Large intestine (tissue), 3 donors: ENCODE measurements around the gene KCNS1. TPM values are rescaled to one million over a fixed set of nuclear protein-coding genes. Genes with fewer than 3 reads are reported as not detected.

ENCODE experiments used
- DNase-seq, 2 donors: peaks; one replicate each; pipeline versions ENCODE4 v3.0.0 to v3.0.0-alpha.2; 2013
- H3K27ac ChIP-seq: one replicate; pipeline ENCODE4 v1.5.1; 2013; ENCODE audit warnings: low read length
- H3K27me3 ChIP-seq: 2 replicates; pipeline ENCODE4 v1.6.1; 2013; ENCODE audit warnings: low read length; ENCODE audit not compliant: control insufficient read depth, insufficient read depth
- H3K36me3 ChIP-seq: 2 replicates; pipeline ENCODE4 v1.6.1; 2013; ENCODE audit warnings: low read length; ENCODE audit not compliant: control insufficient read depth, insufficient read depth
- H3K4me1 ChIP-seq: one replicate; pipeline ENCODE4 v1.6.1; 2013; ENCODE audit warnings: low read length; ENCODE audit not compliant: control insufficient read depth, insufficient read depth
- H3K4me3 ChIP-seq: one replicate; pipeline ENCODE4 v1.5.1; 2013; ENCODE audit warnings: low read length
- H3K9me3 ChIP-seq: one replicate; pipeline ENCODE4 v1.6.1; 2013; ENCODE audit warnings: mild to moderate bottlenecking, low read depth, low read length, moderate library complexity; ENCODE audit not compliant: control insufficient read depth
- WGBS: methylation state at CpG from one replicate; pipeline ENCODE4 v1.1.5; 2013; ENCODE audit warnings: low lambda C conversion rate; ENCODE audit not compliant: insufficient coverage; 5-methylcytosine and 5-hydroxymethylcytosine counted together
- polyA plus RNA-seq: library from polyadenylated mRNA; unstranded; fragments of 120-200 nt; gene quantifications from one replicate; pipeline ENCODE4 v1.2.1, GENCODE V29; 2013

The KCNS1 gene
- polyA plus RNA-seq, 1 donor, result 1.2 TPM

DNA sequence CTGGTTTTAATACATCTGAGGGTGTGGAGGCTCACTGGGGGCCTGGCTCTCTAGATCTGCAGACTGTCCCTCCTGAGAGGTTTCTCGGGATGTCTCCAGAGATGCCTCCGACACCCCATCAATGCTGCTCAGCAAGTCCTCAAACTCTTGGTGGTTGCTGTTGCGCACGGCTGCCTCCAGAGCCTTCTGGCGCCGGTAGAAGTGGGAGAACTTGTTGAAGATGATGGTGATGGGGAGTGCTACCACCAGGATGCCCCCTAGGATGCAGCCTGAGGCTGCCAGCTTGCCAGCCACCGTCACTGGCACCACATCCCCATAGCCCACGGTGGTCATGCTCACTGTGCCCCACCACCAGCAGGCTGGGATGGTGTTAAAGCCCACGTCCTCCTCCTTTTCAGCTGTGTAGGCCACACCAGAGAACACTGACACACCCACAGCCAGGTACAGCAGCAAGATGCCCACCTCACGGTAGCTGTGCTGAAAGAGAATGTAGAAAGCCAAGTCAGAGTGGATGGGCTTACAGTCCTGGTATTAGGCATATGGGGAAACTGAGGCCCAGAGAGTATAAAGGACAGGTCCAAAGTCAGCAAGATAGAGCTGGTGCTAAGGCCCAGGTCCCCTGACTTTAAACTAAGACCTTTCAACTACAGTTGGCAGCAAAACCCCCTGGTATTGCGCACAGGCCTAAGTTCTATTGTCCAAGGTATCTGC, 5.9 kb downstream of the KCNS1 start:
- Histone ChIP-seq H3K9me3 (peaks cover 7% of the 10 kb centered on the region), H3K36me3 (no peaks in the 10 kb centered on the region), H3K4me1 (no peaks in the 10 kb centered on the region), H3K27ac (no peak overlapping the region), H3K27me3 (peaks cover 40% of the 10 kb centered on the region), H3K4me3 (no peak overlapping the region)
- DNase-seq, result no peak
- WGBS, result no CpG with 5 or more reads among the region's 11 CpGs

DNA sequence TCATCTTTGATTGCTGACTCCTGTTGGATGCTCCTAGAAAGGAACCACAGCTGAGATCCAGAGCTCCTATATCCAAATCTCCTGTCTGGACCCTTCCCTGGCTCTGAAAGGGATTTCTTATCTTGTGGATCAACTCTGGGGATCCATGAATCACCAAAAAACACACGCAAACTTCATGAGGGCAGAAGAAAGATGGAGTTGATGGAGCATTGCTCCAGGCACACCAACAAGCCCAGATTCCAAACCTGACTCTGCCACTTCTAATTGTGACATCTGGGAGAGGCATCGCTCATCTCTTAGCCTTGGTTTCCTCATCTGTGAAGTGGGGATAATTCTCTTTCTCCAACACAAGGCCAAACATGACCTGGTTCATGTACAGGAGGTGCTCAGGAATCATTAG, 6.7 kb downstream of the KCNS1 start:
- DNase-seq, result no peak
- peaks cover 32% of the 10 kb centered on the region for H3K27me3 ChIP-seq
- H3K27ac ChIP-seq, result no peak overlapping the region
- H3K4me3 ChIP-seq, result no peak overlapping the region
- peaks cover 7% of the 10 kb centered on the region for H3K9me3 ChIP-seq
- H3K4me1 ChIP-seq, result no peaks in the 10 kb centered on the region
- no peaks in the 10 kb centered on the region for H3K36me3 ChIP-seq
- no CpG with 5 or more reads among the region's 2 CpGs for WGBS

DNA sequence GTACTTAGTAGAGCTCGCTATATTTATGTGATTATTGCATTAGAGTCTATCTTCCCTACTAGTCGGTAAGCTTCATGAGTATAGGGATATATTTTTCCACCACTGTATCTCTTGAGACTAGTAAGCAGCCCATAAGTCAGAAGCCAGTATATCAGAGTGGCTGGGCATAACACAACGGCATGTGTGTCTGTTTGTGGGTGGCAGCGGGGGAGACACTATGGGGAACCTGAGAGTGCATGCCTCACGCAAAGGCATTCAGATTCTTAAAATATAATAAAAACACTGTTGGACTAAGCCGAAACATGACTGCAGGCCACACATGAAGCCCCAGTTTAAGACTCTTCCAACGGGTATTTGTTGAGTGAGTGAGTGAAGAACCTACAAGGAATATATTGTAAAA, 8.0 kb downstream of the KCNS1 start:
- DNase-seq, result no peak
- Histone ChIP-seq H3K4me3 (no peak overlapping the region), H3K36me3 (no peaks in the 10 kb centered on the region), H3K27me3 (peaks cover 20% of the 10 kb centered on the region), H3K4me1 (no peaks in the 10 kb centered on the region), H3K9me3 (peaks cover 3% of the 10 kb centered on the region), H3K27ac (no peak overlapping the region)
- WGBS, result no CpG with 5 or more reads among the region's 7 CpGs

DNA sequence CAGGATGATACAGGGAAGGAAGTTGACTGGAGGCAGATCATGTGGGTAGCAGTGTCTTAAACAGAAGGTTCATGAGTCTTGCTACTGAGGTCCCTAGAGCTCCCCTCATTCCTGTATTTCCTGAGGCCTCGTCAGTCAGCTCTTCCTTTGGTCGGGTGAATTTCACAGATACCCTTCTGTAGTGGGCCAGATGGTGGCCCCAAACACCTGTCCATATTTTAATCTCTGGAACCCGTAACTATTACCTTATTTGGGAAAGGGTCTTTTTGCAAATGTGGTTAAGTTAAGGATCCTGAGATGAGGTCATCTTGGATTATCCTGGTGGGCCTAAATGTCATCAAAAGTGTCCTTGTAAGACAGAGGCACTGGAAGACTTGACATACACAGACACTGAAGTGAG, 9.6 kb downstream of the KCNS1 start:
- no peak for DNase-seq
- no CpG with 5 or more reads among the region's 3 CpGs for whole genome bisulfite sequencing
- Histone ChIP-seq H3K36me3 (no peaks in the 10 kb centered on the region), H3K9me3 (no peaks in the 10 kb centered on the region), H3K4me3 (no peak overlapping the region), H3K27me3 (peaks cover 5% of the 10 kb centered on the region), H3K27ac (no peak overlapping the region), H3K4me1 (no peaks in the 10 kb centered on the region)

DNA sequence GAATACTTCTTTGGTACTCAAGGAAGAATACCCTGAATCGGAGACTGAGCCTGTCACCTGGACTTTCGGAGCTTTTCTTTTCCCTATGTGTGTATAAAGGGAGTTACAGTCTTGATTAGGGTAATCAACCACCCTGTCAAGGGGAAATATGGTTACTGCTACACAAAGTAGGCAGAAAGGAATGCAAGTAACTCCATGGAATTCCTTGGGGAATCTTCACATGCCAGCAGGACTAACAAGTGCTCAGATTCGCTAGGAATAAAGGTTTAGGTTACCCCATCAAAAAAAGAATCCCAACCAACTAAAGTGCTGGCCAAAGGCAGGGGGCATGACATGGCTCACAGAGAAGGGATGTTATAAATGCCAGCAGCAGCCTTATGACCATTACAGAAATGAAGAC, 10.4 kb downstream of the KCNS1 start:
- no peak overlapping the region for H3K4me3 ChIP-seq
- no peak for DNase-seq
- no CpG with 5 or more reads among the region's 3 CpGs for WGBS
- no peaks in the 10 kb centered on the region for H3K27me3 ChIP-seq
- H3K27ac ChIP-seq, result no peak overlapping the region
- no peaks in the 10 kb centered on the region for H3K36me3 ChIP-seq
- H3K4me1 ChIP-seq, result no peaks in the 10 kb centered on the region
- H3K9me3 ChIP-seq, result no peaks in the 10 kb centered on the region

DNA sequence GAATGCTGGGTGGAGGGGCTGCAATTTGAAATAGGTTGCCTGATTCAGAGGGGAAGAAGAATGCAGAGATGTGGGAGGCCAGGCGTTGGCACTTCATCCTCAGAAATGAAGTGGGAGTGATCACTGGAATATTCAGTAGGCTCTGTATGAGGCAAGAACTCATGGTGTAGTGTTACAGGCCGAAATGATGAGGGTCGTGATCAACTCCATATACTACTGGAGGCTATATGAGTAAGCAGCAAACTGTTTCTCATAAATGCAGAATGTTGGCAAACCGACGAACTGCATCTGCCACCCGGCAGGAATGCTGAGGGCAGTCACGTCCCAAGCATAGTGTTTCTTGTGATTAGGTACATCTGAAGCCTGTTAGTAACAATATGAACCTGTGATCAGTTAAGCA, 12.7 kb downstream of the KCNS1 start:
- no peaks in the 10 kb centered on the region for H3K9me3 ChIP-seq
- no peaks in the 10 kb centered on the region for H3K27me3 ChIP-seq
- no peaks in the 10 kb centered on the region for H3K4me1 ChIP-seq
- no CpG with 5 or more reads among the region's 7 CpGs for WGBS
- H3K4me3 ChIP-seq, result no peak overlapping the region
- no peaks in the 10 kb centered on the region for H3K36me3 ChIP-seq
- no peak overlapping the region for H3K27ac ChIP-seq
- DNase-seq, result no peak

DNA sequence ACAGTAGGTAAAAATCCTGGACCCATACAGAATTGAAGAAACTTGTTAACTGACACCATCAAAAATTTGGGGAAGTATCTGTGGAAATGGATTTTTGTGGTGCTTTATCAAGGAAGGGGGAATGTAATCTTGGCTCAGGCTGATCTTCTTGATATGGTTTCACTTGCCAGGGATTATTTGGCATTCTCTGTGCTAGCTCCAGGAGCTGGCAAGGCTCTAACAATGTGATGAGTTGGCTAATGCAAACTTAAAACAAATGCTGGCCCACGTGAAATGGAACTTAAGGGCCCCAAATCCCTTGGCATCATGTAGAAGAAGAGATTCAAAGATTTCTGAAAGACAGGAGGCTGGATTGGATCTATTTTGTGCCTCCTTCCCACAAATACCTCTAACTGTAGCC, 13.1 kb downstream of the KCNS1 start:
- no peak overlapping the region for H3K4me3 ChIP-seq
- H3K27me3 ChIP-seq, result no peaks in the 10 kb centered on the region
- H3K36me3 ChIP-seq, result no peaks in the 10 kb centered on the region
- no CpG with 5 or more reads among the region's 1 CpG for WGBS
- no peaks in the 10 kb centered on the region for H3K4me1 ChIP-seq
- H3K9me3 ChIP-seq, result no peaks in the 10 kb centered on the region
- DNase-seq, result no peak
- no peak overlapping the region for H3K27ac ChIP-seq

DNA sequence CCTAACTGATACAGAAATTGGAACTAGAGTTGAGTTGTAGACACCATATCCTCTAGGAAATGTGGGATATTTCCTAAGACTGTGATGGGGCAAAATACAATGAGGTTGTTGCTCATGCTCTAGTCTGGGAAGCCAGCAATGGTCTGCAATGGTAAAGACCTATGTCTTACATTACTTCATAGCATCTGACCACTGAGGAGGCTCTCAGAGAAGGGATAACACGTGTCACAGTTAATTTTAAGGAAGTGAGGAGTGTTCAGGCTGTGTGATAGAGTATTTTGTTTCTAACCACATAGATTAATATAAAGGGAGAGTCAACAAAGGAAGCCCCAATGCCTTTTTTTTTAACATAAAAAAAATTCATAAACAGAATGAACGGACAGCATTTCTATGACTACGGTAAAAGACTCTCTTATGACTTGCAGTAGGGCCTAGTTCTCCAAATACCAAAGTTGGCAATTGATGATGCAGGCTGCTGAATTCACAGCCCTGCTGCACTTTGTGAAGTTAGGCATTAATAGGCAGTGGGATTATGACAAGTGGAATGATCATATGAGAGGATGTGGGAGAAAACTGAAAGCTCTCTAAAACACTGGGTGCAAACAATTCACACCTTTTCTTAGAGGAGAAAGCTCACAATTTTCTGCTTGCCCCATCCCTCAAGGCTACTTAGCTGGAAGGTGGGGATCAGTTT, 13.7 kb downstream of the KCNS1 start:
- Histone ChIP-seq H3K36me3 (no peaks in the 10 kb centered on the region), H3K27me3 (no peaks in the 10 kb centered on the region), H3K27ac (no peak overlapping the region), H3K4me1 (no peaks in the 10 kb centered on the region), H3K4me3 (no peak overlapping the region), H3K9me3 (peaks cover under 1% of the 10 kb centered on the region)
- no CpG with 5 or more reads among the region's 3 CpGs for WGBS
- no peak for DNase-seq

DNA sequence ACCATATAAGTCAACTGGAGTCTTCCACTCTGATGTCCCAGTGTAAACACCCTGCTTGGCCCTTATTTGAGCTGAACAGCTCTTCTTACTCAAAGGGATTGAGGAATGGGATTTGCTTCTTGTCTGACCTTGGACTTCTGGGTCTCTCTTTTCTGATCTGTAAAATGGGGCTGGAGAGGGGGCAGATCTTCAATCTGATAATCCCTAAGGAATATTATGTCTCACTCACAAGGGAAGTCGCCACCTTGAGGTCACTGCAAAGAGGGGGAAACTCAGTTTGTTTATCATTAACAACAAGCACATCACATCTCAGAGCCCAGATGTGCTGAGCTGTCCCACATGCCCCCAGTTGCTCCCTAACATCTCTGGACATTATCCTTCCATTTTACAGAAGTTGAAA, 15.1 kb downstream of the KCNS1 start:
- Histone ChIP-seq H3K27me3 (no peaks in the 10 kb centered on the region), H3K36me3 (peaks cover 3% of the 10 kb centered on the region), H3K4me3 (no peak overlapping the region), H3K27ac (no peak overlapping the region), H3K4me1 (no peaks in the 10 kb centered on the region), H3K9me3 (peaks cover 3% of the 10 kb centered on the region)
- WGBS, result no CpG with 5 or more reads among the region's 1 CpG
- DNase-seq, result no peak

DNA sequence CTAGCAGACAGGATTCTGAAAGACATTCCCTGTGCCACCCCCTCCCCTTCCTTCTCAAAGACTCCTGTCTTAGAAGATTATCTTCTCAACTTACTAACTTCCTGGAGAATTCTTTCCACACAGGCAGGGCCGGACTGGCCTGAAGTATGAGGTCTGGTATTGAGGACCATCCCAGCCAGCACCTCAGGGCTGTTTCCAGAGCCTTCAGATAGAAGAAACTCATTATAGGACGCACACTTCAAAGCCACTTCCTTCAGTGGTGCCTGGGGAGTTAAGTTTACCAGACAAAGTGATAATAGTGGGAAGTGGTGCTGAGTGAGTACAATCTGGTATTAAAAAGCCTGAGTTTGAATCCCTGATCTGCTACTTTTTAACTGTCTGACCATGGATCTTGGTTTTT, 15.6 kb downstream of the KCNS1 start:
- no CpG with 5 or more reads among the region's 2 CpGs for WGBS
- peaks cover 3% of the 10 kb centered on the region for H3K36me3 ChIP-seq
- H3K4me1 ChIP-seq, result no peaks in the 10 kb centered on the region
- H3K4me3 ChIP-seq, result no peak overlapping the region
- H3K27ac ChIP-seq, result no peak overlapping the region
- H3K27me3 ChIP-seq, result no peaks in the 10 kb centered on the region
- H3K9me3 ChIP-seq, result peaks cover 3% of the 10 kb centered on the region
- DNase-seq, result no peak

DNA sequence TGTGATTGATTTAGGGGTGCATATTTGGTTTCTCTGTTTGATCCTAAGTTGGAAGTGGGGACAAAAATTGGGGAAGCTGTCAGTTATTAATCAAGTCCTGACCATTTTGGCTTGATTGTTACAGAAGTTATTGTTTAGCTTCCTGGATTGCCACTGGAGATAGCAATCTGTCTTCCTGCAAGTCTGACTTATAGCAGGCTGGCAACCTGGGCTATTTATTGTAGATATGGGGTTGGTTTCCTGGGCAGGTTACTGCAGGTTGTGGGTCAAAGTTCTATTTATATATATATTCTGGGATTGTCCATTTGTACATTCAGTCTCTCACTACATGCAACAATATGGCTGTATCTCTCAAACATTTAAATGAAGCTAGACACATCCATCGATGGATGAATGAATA, 17.8 kb downstream of the KCNS1 start:
- no peak for DNase-seq
- no CpG with 5 or more reads among the region's 1 CpG for WGBS
- Histone ChIP-seq H3K4me1 (no peaks in the 10 kb centered on the region), H3K9me3 (peaks cover 3% of the 10 kb centered on the region), H3K36me3 (peaks cover 9% of the 10 kb centered on the region), H3K27me3 (no peaks in the 10 kb centered on the region), H3K27ac (no peak overlapping the region), H3K4me3 (no peak overlapping the region)
